ENCODE data around the gene ILKAP. TPM values are rescaled to one million over a fixed set of nuclear protein-coding genes. Genes with fewer than 3 reads are reported as not detected.

The ILKAP gene
- total RNA-seq, 1 donor from 2014 or later: 29.5 TPM

GRCh38 chr2:238170386-238171071, 33.0 kb downstream of the ILKAP start:
- TF ChIP-seq CTCF (IDR thresholded peaks at IDR 0.05; ENCODE audit: insufficient read depth, low read length, poor library complexity, severe bottlenecking): no peak
- H3K27me3 ChIP-seq (ENCODE audit: control insufficient read depth, insufficient read depth, low read length): no peaks in the 10 kb centered on the region
- H3K4me3 ChIP-seq (ENCODE audit: low read depth, low read length): no peak overlapping the region
- H3K36me3 ChIP-seq (ENCODE audit: control insufficient read depth, insufficient read depth, low read length): peaks cover 1% of the 10 kb centered on the region
- no peak for DNase-seq (ENCODE audit: low read depth)

- no peak for TF ChIP-seq CTCF (IDR thresholded peaks at IDR 0.05; ENCODE audit: insufficient read depth, low read length, poor library complexity, severe bottlenecking)
- peaks cover 1% of the 10 kb centered on the region for H3K36me3 ChIP-seq (ENCODE audit: control insufficient read depth, insufficient read depth, low read length)
- H3K4me3 ChIP-seq (ENCODE audit: low read depth, low read length): no peak overlapping the region
- peak; percentile 97 for DNase-seq (ENCODE audit: low read depth)
- H3K27me3 ChIP-seq (ENCODE audit: control insufficient read depth, insufficient read depth, low read length): no peaks in the 10 kb centered on the region
Measured at GRCh38 chr2:238169708-238170251, 33.7 kb downstream of the ILKAP start.

- H3K4me3 ChIP-seq (ENCODE audit: low read depth, low read length): no peak overlapping the region
- TF ChIP-seq CTCF (IDR thresholded peaks at IDR 0.05; ENCODE audit: insufficient read depth, low read length, poor library complexity, severe bottlenecking): no peak
- peaks cover under 1% of the 10 kb centered on the region for H3K36me3 ChIP-seq (ENCODE audit: control insufficient read depth, insufficient read depth, low read length)
- peak; percentile 64 for DNase-seq (ENCODE audit: low read depth)
- no peaks in the 10 kb centered on the region for H3K27me3 ChIP-seq (ENCODE audit: control insufficient read depth, insufficient read depth, low read length)
Measured at GRCh38 chr2:238169048-238169707, 34.3 kb downstream of the ILKAP start.

- Histone ChIP-seq H3K27me3 (ENCODE audit: control insufficient read depth, insufficient read depth, low read length) (no peaks in the 10 kb centered on the region), H3K4me3 (ENCODE audit: low read depth, low read length) (no peak overlapping the region), H3K36me3 (ENCODE audit: control insufficient read depth, insufficient read depth, low read length) (no peaks in the 10 kb centered on the region)
- TF ChIP-seq CTCF (IDR thresholded peaks at IDR 0.05; ENCODE audit: insufficient read depth, low read length, poor library complexity, severe bottlenecking): no peak
- no peak for DNase-seq (ENCODE audit: low read depth)
Measured at GRCh38 chr2:238168196-238169047, 35.1 kb downstream of the ILKAP start.

GRCh38 chr2:238167761-238168160, 35.7 kb downstream of the ILKAP start:
- Histone ChIP-seq H3K4me3 (ENCODE audit: low read depth, low read length) (no peak overlapping the region), H3K36me3 (ENCODE audit: control insufficient read depth, insufficient read depth, low read length) (no peaks in the 10 kb centered on the region), H3K27me3 (ENCODE audit: control insufficient read depth, insufficient read depth, low read length) (no peaks in the 10 kb centered on the region)
- DNase-seq (ENCODE audit: low read depth): no peak
- no peak for TF ChIP-seq CTCF (IDR thresholded peaks at IDR 0.05; ENCODE audit: insufficient read depth, low read length, poor library complexity, severe bottlenecking)

Measured in kidney epithelial cell (primary cell).